ENCODE data around the gene NSUN2. TPM values are rescaled to one million over a fixed set of nuclear protein-coding genes. Genes with fewer than 3 reads are reported as not detected.
"Not testable (repeated sequence)": the region's sequence is repeated elsewhere in the genome, so short reads cannot be mapped to it uniquely, and the experiment has no call there.

Gene NSUN2
- total RNA-seq, 1 donor from 2014 or later = 34.4 TPM

DNA sequence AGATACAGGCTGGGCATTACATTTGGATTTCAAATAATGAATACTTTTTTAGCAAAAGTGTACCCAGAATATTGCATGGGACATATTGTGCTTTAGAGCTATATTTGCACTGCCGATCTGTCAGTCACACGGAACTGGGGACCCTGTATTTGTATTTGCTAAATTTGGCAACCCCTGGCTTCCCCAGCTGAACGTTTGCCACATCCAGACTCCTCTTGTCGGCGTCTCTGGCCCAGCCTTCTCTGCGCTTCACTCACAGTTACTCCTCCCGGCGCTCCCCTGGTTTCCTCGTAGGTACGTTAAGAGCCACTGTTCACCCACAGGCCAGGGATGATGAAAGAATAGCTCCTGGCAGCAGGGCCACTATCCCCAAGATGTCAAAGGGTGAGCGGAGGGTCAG, 58.7 kb downstream of the NSUN2 start:
- no peak for DNase-seq
- H3K9me3 ChIP-seq (replicated peaks) = no peaks in the 10 kb centered on the region
- H3K4me3 ChIP-seq = no peak overlapping the region
- H3K27me3 ChIP-seq (ENCODE audit: low read depth) = peaks cover 24% of the 10 kb centered on the region
- H3K27ac ChIP-seq (replicated peaks) = no peak overlapping the region
- peaks cover 18% of the 10 kb centered on the region for H3K4me1 ChIP-seq
- intact Hi-C loops (cut with micrococcal nuclease) = no loop called here
- H3K36me3 ChIP-seq = no peaks in the 10 kb centered on the region
- no peak for TF ChIP-seq CTCF (IDR thresholded peaks at IDR 0.05; ENCODE audit: borderline replicate concordance)

GRCh38 chr5:6573651-6574101, 59.2 kb downstream of the NSUN2 start:
- intact Hi-C loops (cut with micrococcal nuclease) = no loop called here
- no peaks in the 10 kb centered on the region for H3K36me3 ChIP-seq
- DNase-seq = no peak
- H3K9me3 ChIP-seq (replicated peaks) = no peaks in the 10 kb centered on the region
- H3K27ac ChIP-seq (replicated peaks) = no peak overlapping the region
- peaks cover 18% of the 10 kb centered on the region for H3K4me1 ChIP-seq
- H3K27me3 ChIP-seq (ENCODE audit: low read depth) = peaks cover 20% of the 10 kb centered on the region
- TF ChIP-seq CTCF (IDR thresholded peaks at IDR 0.05; ENCODE audit: borderline replicate concordance) = no peak
- H3K4me3 ChIP-seq = no peak overlapping the region

DNA sequence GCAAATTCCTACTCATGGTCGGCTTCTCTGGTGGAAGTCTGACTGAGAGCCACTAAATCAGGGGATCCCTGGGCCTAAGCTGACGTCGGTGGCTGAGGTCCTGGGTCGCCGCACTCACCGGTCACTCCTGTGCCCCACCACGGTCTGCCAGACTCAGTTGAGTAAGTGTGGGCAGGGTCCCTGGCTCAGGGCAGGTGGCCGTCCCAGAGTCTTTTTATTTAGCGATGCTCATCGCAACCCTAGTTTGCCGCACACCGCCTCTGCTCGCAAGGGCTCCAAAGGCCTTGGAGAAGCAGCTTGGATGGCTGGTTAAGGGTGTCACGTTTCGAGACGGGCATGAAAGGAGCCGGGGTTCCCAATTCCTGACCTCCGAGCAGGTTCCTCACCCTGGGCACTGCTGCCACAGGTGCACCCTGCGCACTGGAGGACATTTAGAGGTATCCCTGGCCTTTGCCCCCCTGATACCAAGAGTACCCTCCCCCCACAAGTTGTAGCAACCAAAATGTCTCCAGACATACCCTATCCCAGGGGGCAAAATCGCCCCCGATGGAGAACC, 59.9 kb downstream of the NSUN2 start:
- no peak for DNase-seq
- H3K27me3 ChIP-seq (ENCODE audit: low read depth) = peaks cover 25% of the 10 kb centered on the region
- intact Hi-C loops (cut with micrococcal nuclease) = no loop called here

GRCh38 chr5:6572086-6572824, 60.6 kb downstream of the NSUN2 start:
- no peak for DNase-seq
- Histone ChIP-seq H3K27ac (replicated peaks) (no peak overlapping the region), H3K9me3 (replicated peaks) (no peaks in the 10 kb centered on the region), H3K4me3 (no peak overlapping the region), H3K36me3 (no peaks in the 10 kb centered on the region), H3K4me1 (peaks cover 18% of the 10 kb centered on the region), H3K27me3 (ENCODE audit: low read depth) (peaks cover 26% of the 10 kb centered on the region)
- intact Hi-C loops (cut with micrococcal nuclease) = no loop called here
- TF ChIP-seq CTCF (IDR thresholded peaks at IDR 0.05; ENCODE audit: borderline replicate concordance) = no peak

More for the DNA sequence above, 59.9 kb downstream of the NSUN2 start:
- Histone ChIP-seq H3K4me1 (peaks cover 18% of the 10 kb centered on the region), H3K36me3 (no peaks in the 10 kb centered on the region), H3K4me3 (no peak overlapping the region), H3K27ac (replicated peaks) (no peak overlapping the region), H3K9me3 (replicated peaks) (no peaks in the 10 kb centered on the region)
- no peak for TF ChIP-seq CTCF (IDR thresholded peaks at IDR 0.05; ENCODE audit: borderline replicate concordance)

DNA sequence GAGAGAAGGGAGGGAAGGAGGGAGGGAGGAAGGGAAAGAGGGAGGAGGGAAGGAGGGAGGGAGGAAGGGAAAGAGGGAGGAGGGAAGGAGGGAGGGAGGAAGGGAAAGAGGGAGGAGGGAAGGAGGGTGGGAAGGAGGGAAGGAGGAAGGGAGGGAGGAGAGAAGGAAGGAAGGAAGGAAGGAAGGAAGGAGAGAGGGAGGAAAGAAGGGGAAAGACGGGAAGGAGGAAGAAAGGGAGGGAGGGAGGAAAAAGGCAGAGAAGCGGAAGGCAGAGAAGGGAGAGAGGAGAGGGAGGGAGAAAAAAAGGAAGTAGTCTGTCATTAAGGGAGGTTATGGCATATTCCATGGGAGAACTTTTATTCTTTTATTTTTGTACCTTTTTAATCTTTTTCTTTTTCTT, 61.2 kb downstream of the NSUN2 start:
- H3K36me3 ChIP-seq; H3K4me3 ChIP-seq; H3K27ac ChIP-seq (replicated peaks); intact Hi-C loops (cut with micrococcal nuclease); H3K9me3 ChIP-seq (replicated peaks); DNase-seq: not testable (repeated sequence)
- Histone ChIP-seq H3K27me3 (ENCODE audit: low read depth) (peaks cover 32% of the 10 kb centered on the region), H3K4me1 (peaks cover 16% of the 10 kb centered on the region)

GRCh38 chr5:6570530-6570929, 62.3 kb downstream of the NSUN2 start:
- no peaks in the 10 kb centered on the region for H3K9me3 ChIP-seq (replicated peaks)
- H3K36me3 ChIP-seq = no peaks in the 10 kb centered on the region
- H3K4me1 ChIP-seq = peaks cover 9% of the 10 kb centered on the region
- H3K27me3 ChIP-seq (ENCODE audit: low read depth) = peaks cover 37% of the 10 kb centered on the region
- no peak overlapping the region for H3K27ac ChIP-seq (replicated peaks)
- intact Hi-C loops (cut with micrococcal nuclease) = no loop called here
- no peak overlapping the region for H3K4me3 ChIP-seq
- no peak for DNase-seq
- no peak for TF ChIP-seq CTCF (IDR thresholded peaks at IDR 0.05; ENCODE audit: borderline replicate concordance)

Data from left ventricle myocardium inferior (tissue), 1 donor.